K562 (cell line): ENCODE results near the gene CACNG6. TPM values are rescaled to one million over a fixed set of nuclear protein-coding genes. Genes with fewer than 3 reads are reported as not detected.
A peak's percentile ranks its signal among the peaks of the same experiment; 100 is the strongest.

Source experiments
- ATAC-seq: fragments of 200-7000 bp; cut with Tn5 transposase; 3 replicates; pipeline ENCODE4 v1.9.1; 2020; ENCODE audit warnings: moderate library complexity
- BruUV-seq: library from RNA; stranded (reverse); fragments of 400-500 nt; replicated peaks from 2 replicates; lab custom pipeline; 2021; lab: Mats Ljungman, UMichigan
- CTCF ChIA-PET: fragments of 300-600 bp; formaldehyde crosslinking; extraction: SDS; loops from one replicate; lab custom pipeline; 2021; ENCODE audit warnings: low intra/inter-chr PET ratio; lab: Yijun Ruan, JAX
- POLR2A ChIA-PET: fragments of 300-600, 350-650 bp; sonication (Branson Sonifier 250); formaldehyde crosslinking; extraction: SDS; loops from one replicate; lab custom pipeline; 2021; ENCODE audit warnings: antibody characterized with exemption, inconsistent platforms; lab: Yijun Ruan, JAX
- DNase-seq, 4 experiments: peaks; one replicate each; pipeline versions ENCODE4 v3.0.0 to v3.0.0-alpha.2; 2011 to 2018; ENCODE audit warnings: low spot score in 3 of 4, mixed read lengths in 3 of 4; ENCODE audit errors: extremely low read depth in 1 of 4
- FAIRE-seq: peaks from 2 replicates; lab custom pipeline; 2011; peaks lifted over from hg19 to GRCh38; lab: Jason Lieb, UNC
- H2AFZ ChIP-seq: 2 replicates; pipeline ENCODE4 v1.6.0; 2011; ENCODE audit warnings: low read depth, low read length, control low read depth, inconsistent platforms
- H3K27ac ChIP-seq: fragments of 200-600 bp; 3 replicates; pipeline ENCODE4 v1.8.0; 2011; ENCODE audit warnings: low read depth, mild to moderate bottlenecking, control low read depth, inconsistent platforms, low read length, moderate library complexity, mixed read lengths; ENCODE audit errors: extremely low read depth
- H3K27me3 ChIP-seq, 2 experiments: fragments of 300-600 bp in 1 of 2; 2 replicates in 1 of 2; 3 replicates in 1 of 2; pipeline versions ENCODE4 v1.6.0 to v1.8.0; 2011; ENCODE audit warnings: inconsistent platforms in 2 of 2, low read length in 2 of 2, mild to moderate bottlenecking in 1 of 2, mixed read lengths in 1 of 2, moderate library complexity in 1 of 2; ENCODE audit not compliant: control insufficient read depth in 2 of 2, insufficient read depth in 2 of 2
- H3K36me3 ChIP-seq: fragments of 300-600 bp; 3 replicates; pipeline ENCODE4 v1.8.0; 2011; ENCODE audit warnings: mild to moderate bottlenecking, low read length, inconsistent platforms; ENCODE audit not compliant: control insufficient read depth, insufficient read depth
- H3K4me1 ChIP-seq, 2 experiments: fragments of 200-600 bp in 1 of 2; replicated peaks in 1 of 2; 2 replicates in 1 of 2; 3 replicates in 1 of 2; pipeline versions ENCODE4 v1.5.1 to v1.8.0; 2011; ENCODE audit warnings: inconsistent platforms in 2 of 2, low read length in 2 of 2, mild to moderate bottlenecking in 1 of 2, mixed read lengths in 1 of 2, moderate library complexity in 1 of 2; ENCODE audit not compliant: control insufficient read depth in 2 of 2, insufficient read depth in 2 of 2
- H3K4me2 ChIP-seq: 2 replicates; pipeline ENCODE4 v1.6.1; 2011; ENCODE audit warnings: low read length, control low read depth, inconsistent platforms, mixed read lengths; ENCODE audit not compliant: insufficient read depth
- H3K4me3 ChIP-seq: fragments of 200-600 bp; sonication (generic), shearing (Covaris generic); 2 replicates; pipeline ENCODE4 v1.5.1; 2016; ENCODE audit warnings: control low read depth, inconsistent platforms
- H3K79me2 ChIP-seq: fragments of 200-600 bp; 3 replicates; pipeline ENCODE4 v1.8.0; 2011; ENCODE audit warnings: low read length, inconsistent platforms; ENCODE audit not compliant: control insufficient read depth, insufficient read depth
- H3K9ac ChIP-seq, 2 experiments: 2 replicates each; pipeline versions ENCODE4 v1.6.0 to v1.6.1; 2011; ENCODE audit warnings: low read depth in 2 of 2, low read length in 2 of 2, control low read depth in 1 of 2, inconsistent platforms in 1 of 2, mild to moderate bottlenecking in 1 of 2, mixed read lengths in 1 of 2; ENCODE audit not compliant: insufficient read depth in 1 of 2
- H3K9me1 ChIP-seq: one replicate; pipeline ENCODE4 v1.6.0; 2011; ENCODE audit warnings: inconsistent platforms, mild to moderate bottlenecking, low read length, moderate library complexity; ENCODE audit not compliant: control insufficient read depth, insufficient read depth
- H3K9me3 ChIP-seq: replicated peaks from 2 replicates; pipeline ENCODE4 v1.5.1; 2011; ENCODE audit warnings: low read depth, low read length, inconsistent platforms; ENCODE audit not compliant: control insufficient read depth, insufficient read depth
- H4K20me1 ChIP-seq: replicated peaks from 2 replicates; pipeline ENCODE4 v1.6.1; 2011; ENCODE audit warnings: low read length, inconsistent platforms, mixed read lengths; ENCODE audit not compliant: control insufficient read depth, insufficient read depth
- DPF2 ChIP-seq: fragments of 450-650 bp; IDR thresholded peaks from 2 replicates; pipeline ENCODE4 v1.6.1; 2016
- HDAC8 ChIP-seq: fragments of 450-650 bp; IDR thresholded peaks from 2 replicates; pipeline ENCODE4 v1.6.1; 2016; ENCODE audit warnings: mild to moderate bottlenecking, missing genetic modification characterization, moderate library complexity, missing compliant biosample characterization
- KAT7 ChIP-seq: sonication (generic); formaldehyde crosslinking; IDR thresholded peaks from 2 replicates; pipeline ENCODE4 v1.8.0; 2022; ENCODE audit warnings: missing genetic modification reagents, mild to moderate bottlenecking, borderline replicate concordance
- NRF1 ChIP-seq, 2 experiments: fragments of 450-650 bp; IDR thresholded peaks in 1 of 2; conservative IDR thresholded peaks in 1 of 2; 2 replicates each; pipeline ENCODE4 v1.6.1; 2014; ENCODE audit warnings: mild to moderate bottlenecking in 2 of 2
- PKNOX1 ChIP-seq: fragments of 450-650 bp; IDR thresholded peaks from 2 replicates; pipeline ENCODE4 v1.6.1; 2016
- PRPF4 ChIP-seq: fragments of 200-400 bp; formaldehyde crosslinking; IDR thresholded peaks from one replicate; pipeline ENCODE4 v1.6.1; 2017; ENCODE audit warnings: low read length, low read depth, mild to moderate bottlenecking; ENCODE audit not compliant: insufficient read depth, poor library complexity, severe bottlenecking
- RAD21 ChIP-seq, 2 experiments: fragments of 250-450 bp in 1 of 2; fragments of 450-650 bp in 1 of 2; sonication (Bioruptor Pico) in 1 of 2; formaldehyde crosslinking in 1 of 2; IDR thresholded peaks in 1 of 2; conservative IDR thresholded peaks in 1 of 2; 2 replicates each; pipeline versions ENCODE4 v1.4.0 to v1.8.0; 2020 to 2022; ENCODE audit warnings: mild to moderate bottlenecking in 2 of 2, moderate library complexity in 1 of 2
- RFX5 ChIP-seq: IDR thresholded peaks from 2 replicates; pipeline ENCODE4 v1.6.1; 2011; ENCODE audit warnings: low read depth, mild to moderate bottlenecking, improper control_type of control experiment, low read length
- SMARCA4 ChIP-seq: fragments of 450-650 bp; IDR thresholded peaks from 2 replicates; pipeline ENCODE4 v1.6.1; 2016
- SOX6 ChIP-seq: fragments of 450-650 bp; IDR thresholded peaks from 2 replicates; pipeline ENCODE4 v1.6.1; 2014; ENCODE audit warnings: mild to moderate bottlenecking
- TBP ChIP-seq: optimal IDR thresholded peaks from 2 replicates; pipeline ENCODE3; 2011; ENCODE audit warnings: low read depth, low read length, improper control_type of control experiment
- ZFP36 ChIP-seq: fragments of 150-350 bp; IDR thresholded peaks from 2 replicates; pipeline ENCODE4 v1.6.1; 2018; ENCODE audit warnings: low read length, low read depth; ENCODE audit not compliant: partially characterized antibody
- ZNF121 ChIP-seq: sonication (generic); formaldehyde crosslinking; conservative IDR thresholded peaks from 2 replicates; pipeline ENCODE4 v1.8.0; 2022; ENCODE audit warnings: missing genetic modification reagents
- ZNF23 ChIP-seq: fragments of 250-450 bp; sonication (Bioruptor Pico); IDR thresholded peaks from 2 replicates; pipeline ENCODE4 v1.4.0; 2020; ENCODE audit warnings: mild to moderate bottlenecking
- ZNF253 ChIP-seq: fragments of 250-450 bp; sonication (Bioruptor Pico); conservative IDR thresholded peaks from 2 replicates; pipeline ENCODE4 v1.6.1; 2021; ENCODE audit warnings: mild to moderate bottlenecking
- ZNF3 ChIP-seq: fragments of 250-450 bp; sonication (Bioruptor Pico); IDR thresholded peaks from 2 replicates; pipeline ENCODE4 v1.5.0; 2021; ENCODE audit warnings: mild to moderate bottlenecking, moderate library complexity
- WGBS: fragments of 100-300 bp; shearing (Covaris generic); methylation state at CpG from one replicate; pipeline ENCODE4 v1.1.6; 2016; ENCODE audit warnings: low coverage, mixed read lengths; ENCODE audit not compliant: insufficient coverage; ENCODE audit errors: missing lambda C conversion rate; 5-methylcytosine and 5-hydroxymethylcytosine counted together
- in situ Hi-C: fragments of 300-500 bp; cut with MboI; formaldehyde crosslinking; loops from 4 replicates; pipeline ENCODE4 v1.15.0; 2018; ENCODE audit warnings: inconsistent platforms, mixed read lengths
- intact Hi-C: fragments of 100-400 bp; cut with micrococcal nuclease; formaldehyde crosslinking; loops from 2 replicates; pipeline ENCODE4 v1.14.2; 2022
- polyA plus RNA-seq, 8 experiments: library from polyadenylated mRNA; depleted of rRNA in 4 of 8; stranded (reverse) in 5 of 8; unstranded in 3 of 8; fragments of >200 nt; fragmentation: Nextera tagmentation in 2 of 8; fragmentation: Illumina TruSeq in 1 of 8; extraction: Ambion mirVana in 2 of 8; extraction: Trizol in 1 of 8; gene quantifications; 2 replicates each; pipeline versions ENCODE4 v1.2.1 to v1.2.3, GENCODE V29; 2011 to 2014; ENCODE audit warnings: inconsistent platforms in 1 of 8, missing spikeins in 1 of 8
- total RNA-seq, 7 experiments: library from RNA; depleted of rRNA in 6 of 7; stranded (reverse); fragments of >200 nt in 6 of 7; fragmentation: Illumina TruSeq in 2 of 7; extraction: Trizol in 2 of 7; gene quantifications; 2 replicates each; pipeline versions ENCODE4 v1.2.1 to v1.2.3, GENCODE V29; 2011 to 2021; ENCODE audit warnings: low replicate concordance in 1 of 7
- TF ChIP-seq, protein P1 (sequence below): fragments of 250-450 bp; sonication (Bioruptor Pico); IDR thresholded peaks from 2 replicates; pipeline ENCODE4 v1.5.0; 2021
- TF ChIP-seq, protein P2 (sequence below): fragments of 250-450 bp; sonication (Bioruptor Pico); IDR thresholded peaks from 2 replicates; pipeline ENCODE4 v1.9.0; 2021; ENCODE audit warnings: mild to moderate bottlenecking

CACNG6 gene
- total and polyA plus RNA-seq, 9 of the 15 experiments (the other 6 are each of a cell fraction or from before 2014, with no cell fraction given), result not detected

- Histone ChIP-seq H3K4me2 (no peak overlapping the region), H4K20me1 (no peaks in the 10 kb centered on the region), H2AFZ (no peak overlapping the region), H3K27me3 (peaks cover 18 to 27% of the 10 kb centered on the region in 2 experiments), H3K4me3 (no peak overlapping the region), H3K27ac (no peak overlapping the region), H3K9me3 (no peaks in the 10 kb centered on the region), H3K9me1 (no peaks in the 10 kb centered on the region), H3K36me3 (no peaks in the 10 kb centered on the region), H3K9ac (no peak overlapping the region), H3K79me2 (no peaks in the 10 kb centered on the region), H3K4me1 (no peaks in the 10 kb centered on the region)
- 7% methylated on average over 8 of the region's 9 CpGs for WGBS
- intact Hi-C loops (no loop called here), in situ Hi-C loops (no loop called here)
- no peak for DNase-seq
- no peak for FAIRE-seq
- no TSS peak for BruUV-seq
- no peak for ATAC-seq
- ChIA-PET CTCF (no interaction called here), POLR2A (no interaction called here)
- TF ChIP-seq NRF1 (conservative IDR thresholded peaks at IDR 0.05 in 1 of 2, IDR thresholded peaks at IDR 0.05 in 1 of 2), result no peak
- TF ChIP-seq RAD21 (CRISPR knock-in tag; conservative IDR thresholded peaks at IDR 0.05 in 1 of 2, IDR thresholded peaks at IDR 0.05 in 1 of 2), result no peak
- TF ChIP-seq, protein P1, sequence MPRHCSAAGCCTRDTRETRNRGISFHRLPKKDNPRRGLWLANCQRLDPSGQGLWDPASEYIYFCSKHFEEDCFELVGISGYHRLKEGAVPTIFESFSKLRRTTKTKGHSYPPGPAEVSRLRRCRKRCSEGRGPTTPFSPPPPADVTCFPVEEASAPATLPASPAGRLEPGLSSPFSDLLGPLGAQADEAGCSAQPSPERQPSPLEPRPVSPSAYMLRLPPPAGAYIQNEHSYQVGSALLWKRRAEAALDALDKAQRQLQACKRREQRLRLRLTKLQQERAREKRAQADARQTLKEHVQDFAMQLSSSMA (CRISPR knock-in tag), result no peak
- TF ChIP-seq DPF2, result no peak
- no peak for TF ChIP-seq SMARCA4
- TF ChIP-seq PKNOX1, result 0 out of 2 replicates have a peak, but pooled peaks have one; percentile 13
- no peak for TF ChIP-seq KAT7
- TF ChIP-seq, protein P2, sequence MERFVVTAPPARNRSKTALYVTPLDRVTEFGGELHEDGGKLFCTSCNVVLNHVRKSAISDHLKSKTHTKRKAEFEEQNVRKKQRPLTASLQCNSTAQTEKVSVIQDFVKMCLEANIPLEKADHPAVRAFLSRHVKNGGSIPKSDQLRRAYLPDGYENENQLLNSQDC (CRISPR knock-in tag), result no peak
- no peak for TF ChIP-seq HDAC8 (tag)
- no peak for TF ChIP-seq PRPF4
- TF ChIP-seq RFX5, result no peak
- 0 out of 2 replicates have a peak, but pooled peaks have one; percentile 13 for TF ChIP-seq ZNF121 (CRISPR knock-in tag)
- TF ChIP-seq ZFP36, result peak; percentile 16
- no peak for TF ChIP-seq ZNF23 (CRISPR knock-in tag)
- no peak for TF ChIP-seq ZNF3 (CRISPR knock-in tag)
- no peak for TF ChIP-seq ZNF253 (CRISPR knock-in tag)
- no peak for TF ChIP-seq SOX6
- no peak for TF ChIP-seq TBP
Observed at GRCh38 chr19:53951947-53952346, 39.5 kb upstream of the CACNG6 start.
